Suprapubic skin (tissue), 4 donors: Measurements from ENCODE around the gene RTBDN. TPM values are rescaled to one million over a fixed set of nuclear protein-coding genes. Genes with fewer than 3 reads are reported as not detected.

Experiments used
- DNase-seq, 2 donors: peaks; one replicate each; pipeline ENCODE4 v3.0.0-alpha.2; 2019; ENCODE audit warnings: low spot score in 2 of 2
- H3K27ac ChIP-seq: fragments of 200-600 bp; sonication (generic); one replicate; pipeline ENCODE4 v1.5.1; 2019
- H3K27me3 ChIP-seq: fragments of 200-600 bp; sonication (generic); one replicate; pipeline ENCODE4 v1.5.1; 2019
- H3K36me3 ChIP-seq: fragments of 200-600 bp; sonication (generic); one replicate; pipeline ENCODE4 v1.5.1; 2019
- H3K4me1 ChIP-seq: fragments of 200-600 bp; sonication (generic); one replicate; pipeline ENCODE4 v1.5.1; 2019
- H3K4me3 ChIP-seq: fragments of 200-600 bp; sonication (generic); one replicate; pipeline ENCODE4 v1.5.1; 2019; ENCODE audit warnings: mild to moderate bottlenecking
- H3K9me3 ChIP-seq: fragments of 200-600 bp; sonication (generic); one replicate; pipeline ENCODE4 v1.5.1; 2019
- CTCF ChIP-seq, 2 donors: fragments of 200-600 bp in 1 of 2; fragments of 450-650 bp in 1 of 2; sonication (generic) in 1 of 2; IDR thresholded peaks; one replicate each; pipeline ENCODE4 v1.5.1; 2016 to 2019; ENCODE audit warnings: antibody characterized with exemption in 2 of 2, mild to moderate bottlenecking in 1 of 2, moderate library complexity in 1 of 2
- EP300 ChIP-seq: sonication (generic); formaldehyde crosslinking; IDR thresholded peaks from one replicate; pipeline ENCODE4 v1.6.1; 2017; ENCODE audit warnings: antibody characterized with exemption
- POLR2A ChIP-seq, 2 donors: fragments of 450-650 bp; IDR thresholded peaks; one replicate each; pipeline ENCODE4 v1.6.1; 2017; ENCODE audit warnings: antibody characterized with exemption in 2 of 2, mild to moderate bottlenecking in 2 of 2, moderate library complexity in 2 of 2
- POLR2AphosphoS5 ChIP-seq, 3 donors: sonication (generic); formaldehyde crosslinking; IDR thresholded peaks; one replicate each; pipeline ENCODE4 v1.6.1; 2017; ENCODE audit warnings: antibody characterized with exemption in 3 of 3
- WGBS: methylation state at CpG from one replicate; pipeline ENCODE4 v1.1.5; 2018; 5-methylcytosine and 5-hydroxymethylcytosine counted together
- total RNA-seq, 4 donors: library from RNA; depleted of rRNA; stranded (reverse); fragments of >200 nt; gene quantifications; one replicate each; pipeline ENCODE4 v1.1.0, GENCODE V29; 2016

The RTBDN gene
- total RNA-seq, 4 donors from 2014 or later, result not detected

GRCh38 chr19:12786141-12786870, 48.1 kb downstream of the RTBDN start:
- Histone ChIP-seq H3K27me3 (no peaks in the 10 kb centered on the region), H3K4me3 (peak overlapping the region; percentile 20), H3K4me1 (peaks cover 90% of the 10 kb centered on the region), H3K27ac (peak overlapping the region; percentile 97), H3K36me3 (no peaks in the 10 kb centered on the region), H3K9me3 (no peaks in the 10 kb centered on the region)
- peak in 1 of 2 donors; percentile 86 for DNase-seq
- TF ChIP-seq POLR2AphosphoS5 (IDR thresholded peaks at IDR 0.05) (peak in 2 of 3 donors; percentile 17 to 56), EP300 (no peak), POLR2A (IDR thresholded peaks at IDR 0.05) (peak in 1 of 2 donors; percentile 12)
- WGBS, result 44% methylated on average over 10 of the region's 18 CpGs

- H3K4me1 ChIP-seq, result peaks cover 85% of the 10 kb centered on the region
- peak overlapping the region; percentile 50 for H3K4me3 ChIP-seq
Observed at GRCh38 chr19:12785431-12786031, 48.8 kb downstream of the RTBDN start.

GRCh38 chr19:12784871-12785430, 49.4 kb downstream of the RTBDN start:
- H3K4me1 ChIP-seq, result peaks cover 83% of the 10 kb centered on the region
- peak overlapping the region; percentile 50 for H3K4me3 ChIP-seq
- no peaks in the 10 kb centered on the region for H3K36me3 ChIP-seq
- peak in 1 of 2 donors; percentile 66 for DNase-seq
- no peaks in the 10 kb centered on the region for H3K27me3 ChIP-seq
- H3K9me3 ChIP-seq, result no peaks in the 10 kb centered on the region
- H3K27ac ChIP-seq, result peak overlapping the region; percentile 97
- TF ChIP-seq POLR2A (IDR thresholded peaks at IDR 0.05), result no peak
- TF ChIP-seq POLR2AphosphoS5 (IDR thresholded peaks at IDR 0.05), result no peak
- TF ChIP-seq EP300, result no peak
- no peak for TF ChIP-seq CTCF (IDR thresholded peaks at IDR 0.05)
- WGBS, result 26% methylated on average over 5 of the region's 5 CpGs

More at GRCh38 chr19:12785431-12786031, 48.8 kb downstream of the RTBDN start:
- peak in 1 of 2 donors; percentile 64 for DNase-seq
- H3K27me3 ChIP-seq, result no peaks in the 10 kb centered on the region
- TF ChIP-seq POLR2A (IDR thresholded peaks at IDR 0.05) (no peak), POLR2AphosphoS5 (IDR thresholded peaks at IDR 0.05) (no peak), EP300 (no peak), CTCF (IDR thresholded peaks at IDR 0.05) (no peak)
- 58% methylated on average over 4 of the region's 4 CpGs for WGBS
- H3K27ac ChIP-seq, result peak overlapping the region; percentile 97
- no peaks in the 10 kb centered on the region for H3K9me3 ChIP-seq
- H3K36me3 ChIP-seq, result no peaks in the 10 kb centered on the region

GRCh38 chr19:12784394-12784870, 49.9 kb downstream of the RTBDN start:
- H3K4me1 ChIP-seq, result peaks cover 84% of the 10 kb centered on the region

More at GRCh38 chr19:12784394-12784870, 49.9 kb downstream of the RTBDN start:
- WGBS, result 63% methylated on average over 10 of the region's 10 CpGs
- H3K4me3 ChIP-seq, result peak overlapping the region; percentile 50
- H3K27ac ChIP-seq, result peak overlapping the region; percentile 97
- no peaks in the 10 kb centered on the region for H3K9me3 ChIP-seq
- DNase-seq, result no peak
- H3K27me3 ChIP-seq, result no peaks in the 10 kb centered on the region
- no peaks in the 10 kb centered on the region for H3K36me3 ChIP-seq
- no peak for TF ChIP-seq POLR2A (IDR thresholded peaks at IDR 0.05)
- TF ChIP-seq CTCF (IDR thresholded peaks at IDR 0.05), result no peak
- no peak for TF ChIP-seq POLR2AphosphoS5 (IDR thresholded peaks at IDR 0.05)
- TF ChIP-seq EP300, result no peak
